ENCODE results near the gene CTNNA2. TPM values are rescaled to one million over a fixed set of nuclear protein-coding genes. Genes with fewer than 3 reads are reported as not detected.

Gene CTNNA2
- total RNA-seq, 1 experiment from 2014 or later = 0.54 TPM

- Histone ChIP-seq H3K4me1 (ENCODE audit: control insufficient read depth, insufficient read depth, low read length) (no peaks in the 10 kb centered on the region), H3K27ac (ENCODE audit: low read length) (no peak overlapping the region), H3K27me3 (ENCODE audit: control insufficient read depth, insufficient read depth, low read length) (no peaks in the 10 kb centered on the region), H3K4me3 (ENCODE audit: low read depth in 2 of 2, low read length in 2 of 2) (no peak overlapping the region), H3K9me3 (ENCODE audit: control insufficient read depth, insufficient read depth, low read depth, low read length) (no peaks in the 10 kb centered on the region), H3K36me3 (ENCODE audit: control insufficient read depth, insufficient read depth, low read length) (no peaks in the 10 kb centered on the region)
- DNase-seq (ENCODE audit: low read depth, low spot score) = no peak
- ChIA-PET POLR2A (no interaction called here), CTCF (no interaction called here)
- BruUV-seq (replicated peaks) = no TSS peak
- intact Hi-C loops (cut with micrococcal nuclease; ENCODE audit: unreplicated experiment) (no loop called here), in situ Hi-C loops (cut with HindIII; ENCODE audit: low pct_unique_long_range_greater_than_20kb, low sequenced_read_pairs) (no loop called here)
- ATAC-seq = no peak
- TF ChIP-seq, protein P1, sequence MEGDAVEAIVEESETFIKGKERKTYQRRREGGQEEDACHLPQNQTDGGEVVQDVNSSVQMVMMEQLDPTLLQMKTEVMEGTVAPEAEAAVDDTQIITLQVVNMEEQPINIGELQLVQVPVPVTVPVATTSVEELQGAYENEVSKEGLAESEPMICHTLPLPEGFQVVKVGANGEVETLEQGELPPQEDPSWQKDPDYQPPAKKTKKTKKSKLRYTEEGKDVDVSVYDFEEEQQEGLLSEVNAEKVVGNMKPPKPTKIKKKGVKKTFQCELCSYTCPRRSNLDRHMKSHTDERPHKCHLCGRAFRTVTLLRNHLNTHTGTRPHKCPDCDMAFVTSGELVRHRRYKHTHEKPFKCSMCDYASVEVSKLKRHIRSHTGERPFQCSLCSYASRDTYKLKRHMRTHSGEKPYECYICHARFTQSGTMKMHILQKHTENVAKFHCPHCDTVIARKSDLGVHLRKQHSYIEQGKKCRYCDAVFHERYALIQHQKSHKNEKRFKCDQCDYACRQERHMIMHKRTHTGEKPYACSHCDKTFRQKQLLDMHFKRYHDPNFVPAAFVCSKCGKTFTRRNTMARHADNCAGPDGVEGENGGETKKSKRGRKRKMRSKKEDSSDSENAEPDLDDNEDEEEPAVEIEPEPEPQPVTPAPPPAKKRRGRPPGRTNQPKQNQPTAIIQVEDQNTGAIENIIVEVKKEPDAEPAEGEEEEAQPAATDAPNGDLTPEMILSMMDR (IDR thresholded peaks at IDR 0.05) = no peak
- TF ChIP-seq TCF7L2 (IDR thresholded peaks at IDR 0.05; ENCODE audit: low read depth, low read length) = no peak
- TF ChIP-seq REST (IDR thresholded peaks at IDR 0.05; ENCODE audit: insufficient read depth in 1 of 2, low read depth in 2 of 2, low read length in 1 of 2) = no peak
These were observed 489.3 kb downstream of the CTNNA2 start for GRCh38 chr2:80002112-80002511.

GRCh38 chr2:80002568-80003157 is 489.8 kb downstream of the CTNNA2 start:
- CTCF ChIA-PET = no interaction called here
- intact Hi-C loops (cut with micrococcal nuclease; ENCODE audit: unreplicated experiment) (no loop called here), in situ Hi-C loops (cut with HindIII; ENCODE audit: low pct_unique_long_range_greater_than_20kb, low sequenced_read_pairs) (no loop called here)
- TF ChIP-seq SIN3A (IDR thresholded peaks at IDR 0.05; ENCODE audit: borderline replicate concordance, insufficient read depth, low read depth, low read length) = no peak
- TF ChIP-seq REST (IDR thresholded peaks at IDR 0.05; ENCODE audit: insufficient read depth in 1 of 2, low read depth in 2 of 2, low read length in 1 of 2) = no peak
- TF ChIP-seq, protein P1 (IDR thresholded peaks at IDR 0.05) = no peak
- TF ChIP-seq TCF7L2 (IDR thresholded peaks at IDR 0.05; ENCODE audit: low read depth, low read length) = no peak
- TF ChIP-seq POLR2AphosphoS5 (IDR thresholded peaks at IDR 0.05; ENCODE audit: low read depth, low read length) = no peak
- BruUV-seq (replicated peaks) = no TSS peak
- ATAC-seq (no peak), DNase-seq (ENCODE audit: low read depth, low spot score) (no peak)
- H3K4me3 ChIP-seq (ENCODE audit: low read depth in 2 of 2, low read length in 2 of 2) = no peak overlapping the region
- H3K27ac ChIP-seq (ENCODE audit: low read length) = no peak overlapping the region
- no peaks in the 10 kb centered on the region for H3K9me3 ChIP-seq (ENCODE audit: control insufficient read depth, insufficient read depth, low read depth, low read length)
- H3K36me3 ChIP-seq (ENCODE audit: control insufficient read depth, insufficient read depth, low read length) = no peaks in the 10 kb centered on the region
- no peaks in the 10 kb centered on the region for H3K27me3 ChIP-seq (ENCODE audit: control insufficient read depth, insufficient read depth, low read length)
- POLR2A ChIA-PET = no interaction called here
- no peaks in the 10 kb centered on the region for H3K4me1 ChIP-seq (ENCODE audit: control insufficient read depth, insufficient read depth, low read length)

Measured in Panc1 (cell line).